ENCODE data around the gene AGFG1.

Gene AGFG1

GRCh38 chr2:227473122-227473461, 1.1 kb downstream of the AGFG1 start:
- TF ChIP-seq, protein P1, sequence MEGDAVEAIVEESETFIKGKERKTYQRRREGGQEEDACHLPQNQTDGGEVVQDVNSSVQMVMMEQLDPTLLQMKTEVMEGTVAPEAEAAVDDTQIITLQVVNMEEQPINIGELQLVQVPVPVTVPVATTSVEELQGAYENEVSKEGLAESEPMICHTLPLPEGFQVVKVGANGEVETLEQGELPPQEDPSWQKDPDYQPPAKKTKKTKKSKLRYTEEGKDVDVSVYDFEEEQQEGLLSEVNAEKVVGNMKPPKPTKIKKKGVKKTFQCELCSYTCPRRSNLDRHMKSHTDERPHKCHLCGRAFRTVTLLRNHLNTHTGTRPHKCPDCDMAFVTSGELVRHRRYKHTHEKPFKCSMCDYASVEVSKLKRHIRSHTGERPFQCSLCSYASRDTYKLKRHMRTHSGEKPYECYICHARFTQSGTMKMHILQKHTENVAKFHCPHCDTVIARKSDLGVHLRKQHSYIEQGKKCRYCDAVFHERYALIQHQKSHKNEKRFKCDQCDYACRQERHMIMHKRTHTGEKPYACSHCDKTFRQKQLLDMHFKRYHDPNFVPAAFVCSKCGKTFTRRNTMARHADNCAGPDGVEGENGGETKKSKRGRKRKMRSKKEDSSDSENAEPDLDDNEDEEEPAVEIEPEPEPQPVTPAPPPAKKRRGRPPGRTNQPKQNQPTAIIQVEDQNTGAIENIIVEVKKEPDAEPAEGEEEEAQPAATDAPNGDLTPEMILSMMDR (IDR thresholded peaks at IDR 0.05) = no peak

- TF ChIP-seq, protein P1 (IDR thresholded peaks at IDR 0.05) = no peak
Observed at GRCh38 chr2:227473806-227474205, 1.9 kb downstream of the AGFG1 start.

- TF ChIP-seq, protein P1 (IDR thresholded peaks at IDR 0.05) = no peak
Observed at GRCh38 chr2:227474410-227474809, 2.5 kb downstream of the AGFG1 start.

GRCh38 chr2:227477291-227477690, 5.3 kb downstream of the AGFG1 start:
- TF ChIP-seq, protein P1 (IDR thresholded peaks at IDR 0.05) = no peak

GRCh38 chr2:227479865-227480475, 8.0 kb downstream of the AGFG1 start:
- TF ChIP-seq, protein P1 (IDR thresholded peaks at IDR 0.05) = peak; percentile 41; the same call in 1 of the 2 replicates

DNA sequence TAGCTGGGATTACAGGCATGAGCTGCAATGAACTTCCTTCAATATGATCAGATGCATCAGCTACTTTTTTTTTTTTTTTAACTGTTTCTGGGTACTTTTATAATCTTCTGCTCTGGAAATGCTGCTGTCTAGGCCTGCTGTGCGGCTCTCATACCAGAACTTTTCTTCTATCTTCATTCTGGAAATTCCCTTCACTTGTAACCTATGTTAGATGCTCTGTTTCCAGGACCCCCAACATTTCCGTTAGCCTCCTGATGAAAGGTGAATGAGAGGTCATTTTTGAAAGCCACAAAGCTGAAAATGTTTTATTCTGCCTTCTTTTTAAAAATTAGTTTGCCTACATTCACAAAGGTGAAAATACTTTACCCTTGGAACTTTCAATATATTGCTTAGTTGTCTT, 8.6 kb downstream of the AGFG1 start:
- TF ChIP-seq, protein P1 (IDR thresholded peaks at IDR 0.05) = no peak

DNA sequence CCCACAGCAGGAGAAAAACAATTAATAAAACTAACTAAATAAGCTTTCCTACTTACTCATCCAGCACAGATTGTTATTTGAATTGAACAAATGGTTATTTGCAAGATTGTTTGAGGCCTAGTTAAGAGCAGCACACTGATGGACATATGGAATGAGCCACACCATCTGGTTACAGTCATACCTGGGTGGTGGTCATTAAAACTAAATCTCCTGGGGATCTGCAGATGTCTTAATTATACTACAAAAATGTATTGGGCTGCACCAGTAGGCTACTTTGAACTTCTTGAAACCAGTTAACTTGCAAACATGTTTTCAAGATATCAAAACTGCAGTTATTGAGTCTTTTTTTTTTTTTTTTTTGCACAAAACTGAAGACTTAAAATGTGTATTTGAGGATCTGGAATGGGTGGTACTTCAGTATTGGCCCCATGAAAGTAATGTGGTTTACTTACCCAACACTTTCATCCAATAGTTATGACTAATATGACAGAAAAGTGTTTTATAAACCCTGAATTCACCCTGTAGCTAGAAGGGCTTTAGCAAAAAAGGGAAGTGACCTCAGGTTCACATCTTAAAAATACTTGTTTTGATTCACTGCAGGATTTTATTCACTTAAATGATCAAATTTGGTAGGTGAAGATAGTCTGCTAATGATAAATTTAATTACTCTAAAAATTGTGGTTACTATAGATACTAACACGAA, 10.8 kb downstream of the AGFG1 start:
- TF ChIP-seq, protein P1 (IDR thresholded peaks at IDR 0.05) = no peak

Data from LNCAP (cell line).